GM23338 (cell line): ENCODE results near the gene SYT11. TPM values are rescaled to one million over a fixed set of nuclear protein-coding genes. Genes with fewer than 3 reads are reported as not detected.

Experiments used
- ATAC-seq: fragments of 200-7000 bp; cut with Tn5 transposase; 3 replicates; pipeline ENCODE4 v1.9.1; 2020
- DNase-seq: peaks from one replicate; pipeline ENCODE4 v3.0.0-alpha.2; 2015; ENCODE audit warnings: low spot score
- H2AFZ ChIP-seq: fragments of 200-600 bp; sonication (generic); 2 replicates; pipeline ENCODE4 v1.8.0; 2016; ENCODE audit warnings: antibody characterized with exemption, mild to moderate bottlenecking, moderate library complexity
- H3F3A ChIP-seq: fragments of 200-600 bp; sonication (generic); replicated peaks from 2 replicates; pipeline ENCODE4 v1.8.0; 2017; ENCODE audit warnings: antibody characterized with exemption, mixed run types, low read depth
- H3K27ac ChIP-seq: fragments of 200-600 bp; sonication (generic); 2 replicates; pipeline ENCODE4 v1.6.1; 2016; ENCODE audit warnings: low read depth
- H3K27me3 ChIP-seq: fragments of 200-600 bp; sonication (generic); 2 replicates; pipeline ENCODE4 v1.8.0; 2016; ENCODE audit warnings: mild to moderate bottlenecking, mixed run types, moderate library complexity; ENCODE audit not compliant: insufficient read depth
- H3K36me3 ChIP-seq: fragments of 200-600 bp; sonication (generic); 2 replicates; pipeline ENCODE4 v1.8.0; 2016; ENCODE audit warnings: mild to moderate bottlenecking; ENCODE audit not compliant: insufficient read depth
- H3K4me1 ChIP-seq: fragments of 200-600 bp; sonication (generic); 2 replicates; pipeline ENCODE4 v1.8.0; 2016; ENCODE audit warnings: mild to moderate bottlenecking, moderate library complexity; ENCODE audit not compliant: insufficient read depth
- H3K4me2 ChIP-seq: fragments of 200-600 bp; sonication (generic); 2 replicates; pipeline ENCODE4 v1.7.1; 2017; ENCODE audit warnings: mixed run types
- H3K4me3 ChIP-seq: fragments of 200-600 bp; sonication (generic); 2 replicates; pipeline ENCODE4 v1.6.1; 2016; ENCODE audit warnings: mixed run types
- H3K79me2 ChIP-seq: fragments of 200-600 bp; sonication (generic); replicated peaks from 2 replicates; pipeline ENCODE4 v1.8.0; 2017; ENCODE audit warnings: mild to moderate bottlenecking; ENCODE audit not compliant: insufficient read depth
- H3K9me2 ChIP-seq: fragments of 200-600 bp; sonication (generic); 2 replicates; pipeline ENCODE4 v1.8.0; 2017; ENCODE audit not compliant: insufficient read depth
- H4K20me1 ChIP-seq: fragments of 200-600 bp; sonication (generic); replicated peaks from 2 replicates; pipeline ENCODE4 v1.8.0; 2017; ENCODE audit warnings: mild to moderate bottlenecking; ENCODE audit not compliant: insufficient read depth
- H3K27ac Mint-ChIP-seq: 2 replicates; pipeline ENCODE4 v1.8.0; 2020; ENCODE audit warnings: inconsistent platforms, mild to moderate bottlenecking, moderate library complexity, mixed read lengths
- H3K27me3 Mint-ChIP-seq: 3 replicates; pipeline ENCODE4 v1.8.0; 2022; ENCODE audit warnings: low read depth, mild to moderate bottlenecking, moderate library complexity, mixed read lengths, inconsistent platforms; ENCODE audit not compliant: insufficient read depth, poor library complexity
- H3K36me3 Mint-ChIP-seq: 3 replicates; pipeline ENCODE4 v1.8.0; 2021; ENCODE audit warnings: low read depth, mild to moderate bottlenecking, inconsistent platforms, moderate library complexity, mixed read lengths
- H3K4me1 Mint-ChIP-seq: 3 replicates; pipeline ENCODE4 v1.8.0; 2020; ENCODE audit warnings: mild to moderate bottlenecking, inconsistent platforms, mixed read lengths
- H3K4me3 Mint-ChIP-seq: 3 replicates; pipeline ENCODE4 v1.8.0; 2021; ENCODE audit warnings: moderate library complexity, mild to moderate bottlenecking, inconsistent platforms, mixed read lengths
- H3K9me3 Mint-ChIP-seq: 3 replicates; pipeline ENCODE4 v1.8.0; 2020; ENCODE audit warnings: moderate library complexity, mild to moderate bottlenecking, inconsistent platforms, mixed read lengths
- CREB1 ChIP-seq: fragments of 250-450 bp; sonication (Bioruptor Pico); IDR thresholded peaks from 2 replicates; pipeline ENCODE4 v1.5.0; 2020; ENCODE audit warnings: low read depth, mild to moderate bottlenecking, moderate library complexity
- ETS1 ChIP-seq: IDR thresholded peaks from 2 replicates; pipeline ENCODE4 v1.6.1; 2016; ENCODE audit warnings: antibody characterized with exemption
- EZH2 ChIP-seq: fragments of 200-600 bp; sonication (generic); IDR thresholded peaks from one replicate; pipeline ENCODE4 v1.8.0; 2017; ENCODE audit warnings: antibody characterized with exemption, mild to moderate bottlenecking, low read depth; ENCODE audit not compliant: unreplicated experiment
- JUNB ChIP-seq: IDR thresholded peaks from one replicate; pipeline ENCODE4 v1.6.1; 2016; ENCODE audit warnings: antibody characterized with exemption; ENCODE audit not compliant: unreplicated experiment
- NANOG ChIP-seq: IDR thresholded peaks from 2 replicates; pipeline ENCODE4 v1.6.1; 2016; ENCODE audit warnings: antibody characterized with exemption, borderline replicate concordance
- POLR2AphosphoS5 ChIP-seq: IDR thresholded peaks from 2 replicates; pipeline ENCODE4 v1.6.1; 2016; ENCODE audit warnings: antibody characterized with exemption, low read depth
- STAT1 ChIP-seq: IDR thresholded peaks from one replicate; pipeline ENCODE4 v1.6.1; 2016; ENCODE audit warnings: antibody characterized with exemption; ENCODE audit not compliant: unreplicated experiment
- ZNF114 ChIP-seq: fragments of 250-450 bp; sonication (Bioruptor Pico); IDR thresholded peaks from 2 replicates; pipeline ENCODE4 v1.5.0; 2020; ENCODE audit warnings: mild to moderate bottlenecking, moderate library complexity
- ZNF331 ChIP-seq: fragments of 250-450 bp; sonication (Bioruptor Pico); IDR thresholded peaks from 2 replicates; pipeline ENCODE4 v1.5.0; 2020; ENCODE audit warnings: low read depth, mild to moderate bottlenecking, moderate library complexity
- polyA plus RNA-seq: library from polyadenylated mRNA; unstranded; fragments of >200 nt; fragmentation: Nextera tagmentation; extraction: Ambion mirVana; gene quantifications from 2 replicates; pipeline ENCODE4 v1.2.1, GENCODE V29; 2016
- total RNA-seq: library from RNA; depleted of rRNA; stranded (reverse); fragments of >200 nt; shearing (Covaris generic); gene quantifications from 2 replicates; pipeline ENCODE4 v1.2.3, GENCODE V29; 2014
- TF ChIP-seq, protein P1 (sequence below): IDR thresholded peaks from one replicate; pipeline ENCODE4 v1.6.1; 2018; ENCODE audit warnings: antibody characterized with exemption; ENCODE audit not compliant: unreplicated experiment

Gene SYT11
- total and polyA plus RNA-seq, 2 experiments from 2014 or later: 3.9 to 15.9 TPM

DNA sequence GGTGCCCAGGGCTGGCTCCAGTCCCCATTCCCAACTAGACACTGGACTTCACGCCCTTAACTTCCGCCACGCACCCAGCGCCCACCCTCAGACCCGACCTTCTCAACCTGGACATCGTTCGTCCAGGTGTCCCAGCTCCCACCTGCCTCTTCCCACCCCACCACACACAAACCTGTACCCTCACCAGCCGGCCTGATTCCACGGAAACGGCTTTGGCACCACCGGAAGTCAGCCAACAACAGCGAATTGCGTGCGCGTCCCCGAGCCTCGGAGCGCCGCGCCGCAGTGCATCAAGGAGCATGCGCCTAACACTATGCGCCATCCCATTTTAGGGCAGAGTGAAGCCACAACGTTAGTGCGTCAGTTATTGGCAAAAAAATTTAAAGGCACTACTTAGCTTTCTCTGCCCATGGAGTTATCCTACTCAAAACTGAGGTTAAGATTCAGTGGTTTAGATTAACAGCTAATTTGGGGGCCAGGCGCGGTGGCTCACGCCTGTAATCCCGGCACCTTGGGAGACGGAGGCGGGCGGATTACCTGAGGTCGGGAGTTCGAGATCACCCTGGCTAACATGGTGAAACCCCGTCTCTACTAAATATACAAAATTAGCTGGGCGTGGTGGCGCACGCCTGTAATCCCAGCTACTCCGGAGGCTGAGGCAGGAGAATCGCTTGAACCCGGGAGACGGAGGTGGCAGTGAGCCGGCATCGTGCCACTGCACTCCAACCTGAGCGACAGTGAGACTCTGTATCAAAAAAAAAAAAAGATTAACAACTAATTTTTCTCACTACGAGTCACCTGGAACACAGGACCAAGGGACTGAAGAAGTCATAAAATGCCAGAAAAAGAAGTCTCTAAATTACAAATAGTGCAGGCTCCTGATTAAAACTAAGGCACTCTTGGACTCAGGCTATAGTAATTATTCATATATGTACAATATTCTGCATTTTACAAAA lies 2.1 kb upstream of the SYT11 start, which contains the start of gene GON4L:
Gene GON4L (minus strand): TSS at position 240 of the 956 bp plus-strand sequence. CDS start 3,434 bp downstream, outside the sequence.
- Histone ChIP-seq H3K4me1 (peaks cover 11% of the 10 kb centered on the region), H3K36me3 (peaks cover 19% of the 10 kb centered on the region), H3K4me2 (peak within 1 kb of the TSS; percentile 97), H4K20me1 (peaks cover 16% of the 10 kb centered on the region), H3F3A (peaks cover 16% of the 10 kb centered on the region), H3K27me3 (no peaks in the 10 kb centered on the region), H3K4me3 (peak within 1 kb of the TSS; percentile 58), H3K79me2 (peaks cover 45% of the 10 kb centered on the region), H3K9me2 (no peaks in the 10 kb centered on the region), H3K27ac (peak within 1 kb of the TSS; percentile 58; the same call in 1 of the 2 replicates), H2AFZ (peak within 1 kb of the TSS; percentile 24; the same call in 1 of the 2 replicates)
- H3K27me3 Mint-ChIP-seq: peaks cover 14% of the 10 kb centered on the region
- peak; percentile 97 for DNase-seq
- peak; percentile 75 for ATAC-seq
- peak within 1 kb of the TSS; percentile 97 for H3K27ac Mint-ChIP-seq
- peaks cover 6% of the 10 kb centered on the region for H3K4me1 Mint-ChIP-seq
- peak; percentile 94 for TF ChIP-seq ETS1
- peak; percentile 83 for TF ChIP-seq CREB1 (CRISPR knock-in tag)
- TF ChIP-seq EZH2: no peak
- TF ChIP-seq POLR2AphosphoS5: peak; percentile 98
- TF ChIP-seq STAT1: no peak
- TF ChIP-seq NANOG: no peak
- TF ChIP-seq, protein P1, sequence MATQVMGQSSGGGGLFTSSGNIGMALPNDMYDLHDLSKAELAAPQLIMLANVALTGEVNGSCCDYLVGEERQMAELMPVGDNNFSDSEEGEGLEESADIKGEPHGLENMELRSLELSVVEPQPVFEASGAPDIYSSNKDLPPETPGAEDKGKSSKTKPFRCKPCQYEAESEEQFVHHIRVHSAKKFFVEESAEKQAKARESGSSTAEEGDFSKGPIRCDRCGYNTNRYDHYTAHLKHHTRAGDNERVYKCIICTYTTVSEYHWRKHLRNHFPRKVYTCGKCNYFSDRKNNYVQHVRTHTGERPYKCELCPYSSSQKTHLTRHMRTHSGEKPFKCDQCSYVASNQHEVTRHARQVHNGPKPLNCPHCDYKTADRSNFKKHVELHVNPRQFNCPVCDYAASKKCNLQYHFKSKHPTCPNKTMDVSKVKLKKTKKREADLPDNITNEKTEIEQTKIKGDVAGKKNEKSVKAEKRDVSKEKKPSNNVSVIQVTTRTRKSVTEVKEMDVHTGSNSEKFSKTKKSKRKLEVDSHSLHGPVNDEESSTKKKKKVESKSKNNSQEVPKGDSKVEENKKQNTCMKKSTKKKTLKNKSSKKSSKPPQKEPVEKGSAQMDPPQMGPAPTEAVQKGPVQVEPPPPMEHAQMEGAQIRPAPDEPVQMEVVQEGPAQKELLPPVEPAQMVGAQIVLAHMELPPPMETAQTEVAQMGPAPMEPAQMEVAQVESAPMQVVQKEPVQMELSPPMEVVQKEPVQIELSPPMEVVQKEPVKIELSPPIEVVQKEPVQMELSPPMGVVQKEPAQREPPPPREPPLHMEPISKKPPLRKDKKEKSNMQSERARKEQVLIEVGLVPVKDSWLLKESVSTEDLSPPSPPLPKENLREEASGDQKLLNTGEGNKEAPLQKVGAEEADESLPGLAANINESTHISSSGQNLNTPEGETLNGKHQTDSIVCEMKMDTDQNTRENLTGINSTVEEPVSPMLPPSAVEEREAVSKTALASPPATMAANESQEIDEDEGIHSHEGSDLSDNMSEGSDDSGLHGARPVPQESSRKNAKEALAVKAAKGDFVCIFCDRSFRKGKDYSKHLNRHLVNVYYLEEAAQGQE: no peak
- TF ChIP-seq JUNB: no peak
- TF ChIP-seq ZNF114 (CRISPR knock-in tag): no peak
- TF ChIP-seq ZNF331 (CRISPR knock-in tag): no peak
- H3K36me3 Mint-ChIP-seq: peaks cover 26% of the 10 kb centered on the region
- H3K4me3 Mint-ChIP-seq: peak within 1 kb of the TSS; percentile 100
- no peaks in the 10 kb centered on the region for H3K9me3 Mint-ChIP-seq
